IMR-90 (cell line): ENCODE data around the gene LAPTM5. TPM values are rescaled to one million over a fixed set of nuclear protein-coding genes. Genes with fewer than 3 reads are reported as not detected.

Experiments used
- ATAC-seq: fragments of 200-7000 bp; cut with Tn5 transposase; 2 replicates; pipeline ENCODE4 v1.9.1; 2020; ENCODE audit warnings: low read depth, mild to moderate bottlenecking, moderate library complexity
- BruUV-seq: library from RNA; stranded (reverse); fragments of 400-500 nt; replicated peaks from 2 replicates; lab custom pipeline; 2021; lab: Mats Ljungman, UMichigan
- CTCF ChIA-PET: fragments of 300-600 bp; formaldehyde crosslinking; extraction: SDS; loops from one replicate; lab custom pipeline; 2021; ENCODE audit warnings: antibody characterized with exemption; lab: Yijun Ruan, JAX
- POLR2A ChIA-PET: fragments of 300-600 bp; sonication (Branson Sonifier 250); formaldehyde crosslinking; loops from one replicate; lab custom pipeline; 2022; ENCODE audit warnings: antibody characterized with exemption; ENCODE audit not compliant: unreplicated experiment; lab: Charles Lee
- DNase-seq: peaks from one replicate; pipeline ENCODE4 v3.0.0; 2013
- H2AFZ ChIP-seq: replicated peaks from 2 replicates; pipeline ENCODE3; 2013; ENCODE audit warnings: low read length, mild to moderate bottlenecking; ENCODE audit not compliant: poor library complexity
- H2AK5ac ChIP-seq: 2 replicates; pipeline ENCODE4 v1.6.1; 2013; ENCODE audit warnings: low read depth, low read length, inconsistent platforms
- H2AK9ac ChIP-seq: replicated peaks from 2 replicates; pipeline ENCODE3; 2013; ENCODE audit warnings: mild to moderate bottlenecking, low read depth, low read length, moderate library complexity; ENCODE audit not compliant: poor library complexity
- H2BK120ac ChIP-seq: 2 replicates; pipeline ENCODE4 v1.6.1; 2013; ENCODE audit warnings: low read depth, low read length, inconsistent platforms
- H2BK15ac ChIP-seq: 3 replicates; pipeline ENCODE4 v1.6.1; 2013; ENCODE audit warnings: low read depth, low read length, inconsistent platforms
- H2BK20ac ChIP-seq: 2 replicates; pipeline ENCODE4 v1.6.1; 2013; ENCODE audit warnings: low read depth, mild to moderate bottlenecking, inconsistent platforms, low read length, moderate library complexity
- H2BK5ac ChIP-seq: 2 replicates; pipeline ENCODE4 v1.6.1; 2013; ENCODE audit warnings: mild to moderate bottlenecking, low read depth, low read length, inconsistent platforms; ENCODE audit not compliant: poor library complexity, severe bottlenecking
- H3K14ac ChIP-seq: replicated peaks from 2 replicates; pipeline ENCODE4 v1.6.1; 2013; ENCODE audit warnings: low read depth, low read length, inconsistent platforms
- H3K18ac ChIP-seq: 2 replicates; pipeline ENCODE4 v1.6.1; 2013; ENCODE audit warnings: low read depth, low read length, control low read depth
- H3K23ac ChIP-seq: 2 replicates; pipeline ENCODE4 v1.6.1; 2013; ENCODE audit warnings: low read depth, low read length, inconsistent platforms
- H3K27ac ChIP-seq: 2 replicates; pipeline ENCODE4 v1.5.1; 2013; ENCODE audit warnings: mild to moderate bottlenecking, control low read depth, low read length; ENCODE audit not compliant: insufficient read depth
- H3K27me3 ChIP-seq: 2 replicates; pipeline ENCODE4 v1.6.1; 2013; ENCODE audit warnings: low read length; ENCODE audit not compliant: control insufficient read depth, insufficient read depth
- H3K36me3 ChIP-seq: 2 replicates; pipeline ENCODE4 v1.6.1; 2013; ENCODE audit warnings: low read length, mixed read lengths; ENCODE audit not compliant: control insufficient read depth, insufficient read depth
- H3K4ac ChIP-seq: 2 replicates; pipeline ENCODE4 v1.6.1; 2013; ENCODE audit warnings: low read depth, low read length, inconsistent platforms
- H3K4me1 ChIP-seq: 2 replicates; pipeline ENCODE4 v1.6.1; 2013; ENCODE audit warnings: low read length, mixed read lengths; ENCODE audit not compliant: control insufficient read depth, insufficient read depth
- H3K4me2 ChIP-seq: 2 replicates; pipeline ENCODE4 v1.6.1; 2013; ENCODE audit warnings: low read depth, mild to moderate bottlenecking, control low read depth, low read length, moderate library complexity
- H3K4me3 ChIP-seq: 2 replicates; pipeline ENCODE4 v1.5.1; 2013; ENCODE audit warnings: low read depth, mild to moderate bottlenecking, control low read depth, low read length, moderate library complexity; ENCODE audit not compliant: insufficient read depth
- H3K56ac ChIP-seq: 2 replicates; pipeline ENCODE4 v1.6.1; 2013; ENCODE audit warnings: low read length, inconsistent platforms; ENCODE audit not compliant: insufficient read depth; ENCODE audit errors: extremely low read depth
- H3K79me1 ChIP-seq, 2 experiments: 2 replicates each; pipeline ENCODE4 v1.6.1; 2013; ENCODE audit warnings: low read length in 2 of 2, inconsistent platforms in 1 of 2, low read depth in 1 of 2
- H3K9ac ChIP-seq: 2 replicates; pipeline ENCODE4 v1.6.1; 2013; ENCODE audit warnings: low read depth, low read length, control low read depth
- H3K9me1 ChIP-seq: 2 replicates; pipeline ENCODE4 v1.6.1; 2013; ENCODE audit warnings: low read length, inconsistent platforms; ENCODE audit not compliant: insufficient read depth
- H3K9me3 ChIP-seq: 2 replicates; pipeline ENCODE4 v1.6.1; 2013; ENCODE audit warnings: low read length; ENCODE audit not compliant: control insufficient read depth, insufficient read depth
- H4K20me1 ChIP-seq: 2 replicates; pipeline ENCODE4 v1.6.1; 2013; ENCODE audit warnings: low read length, inconsistent platforms; ENCODE audit not compliant: insufficient read depth
- H4K5ac ChIP-seq: 2 replicates; pipeline ENCODE4 v1.6.1; 2013; ENCODE audit warnings: mild to moderate bottlenecking, low read depth, low read length, control low read depth
- H4K8ac ChIP-seq, 2 experiments: 2 replicates each; pipeline ENCODE4 v1.6.1; 2013; ENCODE audit warnings: low read depth in 2 of 2, low read length in 2 of 2, control low read depth in 1 of 2, inconsistent platforms in 1 of 2
- H4K91ac ChIP-seq: 2 replicates; pipeline ENCODE4 v1.6.1; 2013; ENCODE audit warnings: low read depth, low read length, inconsistent platforms; ENCODE audit not compliant: insufficient read depth
- MAFK ChIP-seq: IDR thresholded peaks from 2 replicates; pipeline ENCODE4 v1.6.1; 2012; ENCODE audit warnings: low read depth, low read length, improper control_type of control experiment
- MXI1 ChIP-seq: IDR thresholded peaks from 2 replicates; pipeline ENCODE4 v1.6.1; 2012; ENCODE audit warnings: low read depth, mild to moderate bottlenecking, low read length, moderate library complexity, borderline replicate concordance
- NFE2L2 ChIP-seq: fragments of 150-350 bp; IDR thresholded peaks from 2 replicates; pipeline ENCODE4 v1.6.1; 2016; ENCODE audit warnings: low read depth, mild to moderate bottlenecking, low read length
- RAD21 ChIP-seq: IDR thresholded peaks from 2 replicates; pipeline ENCODE4 v1.6.1; 2012; ENCODE audit warnings: low read length, improper control_type of control experiment
- RCOR1 ChIP-seq: IDR thresholded peaks from 2 replicates; pipeline ENCODE4 v1.6.1; 2012; ENCODE audit warnings: mild to moderate bottlenecking, low read length, improper control_type of control experiment; ENCODE audit not compliant: insufficient replicate concordance
- RFX5 ChIP-seq: IDR thresholded peaks from 2 replicates; pipeline ENCODE4 v1.8.0; 2012; ENCODE audit warnings: low read depth, mild to moderate bottlenecking, low read length, moderate library complexity
- SMC3 ChIP-seq: fragments of 150-350 bp; IDR thresholded peaks from 2 replicates; pipeline ENCODE4 v1.6.1; 2016; ENCODE audit warnings: low read depth, mild to moderate bottlenecking, antibody characterized with exemption, low read length, moderate library complexity
- USF2 ChIP-seq: fragments of 150-350 bp; IDR thresholded peaks from 2 replicates; pipeline ENCODE4 v1.6.1; 2017; ENCODE audit warnings: mild to moderate bottlenecking, antibody characterized with exemption, low read length, low read depth
- WGBS, 2 experiments: methylation state at CpG; one replicate each; pipeline versions ENCODE4 v1.1.5 to v1.1.7; 2013; ENCODE audit warnings: missing lambda C conversion rate in 2 of 2; ENCODE audit not compliant: insufficient read length in 1 of 2; ENCODE audit errors: extremely low coverage in 2 of 2; 5-methylcytosine and 5-hydroxymethylcytosine counted together
- dilution Hi-C: fragments of 300-500 bp; cut with HindIII; formaldehyde crosslinking; loops from one replicate; pipeline ENCODE4 v1.14.3; 2018; ENCODE audit warnings: low sequenced_read_pairs; ENCODE audit not compliant: unreplicated experiment
- in situ Hi-C: fragments of 300-500 bp; cut with MboI; formaldehyde crosslinking; loops from 3 replicates; pipeline ENCODE4 v1.14.3; 2019; ENCODE audit warnings: low sequenced_read_pairs, inconsistent platforms, mixed read lengths
- intact Hi-C: fragments of 100-400 bp; cut with micrococcal nuclease; formaldehyde crosslinking; loops from 2 replicates; pipeline ENCODE4 v1.10.0; 2022
- polyA plus RNA-seq, 3 experiments: library from polyadenylated mRNA; depleted of rRNA; stranded (reverse); fragments of >200 nt; gene quantifications; 2 replicates each; pipeline ENCODE4 v1.2.3, GENCODE V29; 2012; ENCODE audit warnings: low replicate concordance in 1 of 3
- total RNA-seq: library from RNA; depleted of rRNA; stranded (reverse); fragments of >200 nt; gene quantifications from 2 replicates; pipeline ENCODE4 v1.2.3, GENCODE V29; 2012

LAPTM5 gene
- total and polyA plus RNA-seq, 2 of the 4 experiments (the other 2 are of a cell fraction) = 0.09 TPM; not detected in 1

GRCh38 chr1:30789388-30790255 is 32.0 kb upstream of the LAPTM5 start:
- dilution Hi-C loops (no loop called here), intact Hi-C loops (no loop called here), in situ Hi-C loops (no loop called here)
- ATAC-seq = no peak
- WGBS, 2 experiments = no CpG with 5 or more reads among the region's 12 CpGs
- BruUV-seq = no TSS peak
- H2BK15ac ChIP-seq = no peak overlapping the region
- peaks cover 4% of the 10 kb centered on the region for H3K9me3 ChIP-seq
- no peak overlapping the region for H2AFZ ChIP-seq
- no peak overlapping the region for H3K9ac ChIP-seq
- ChIA-PET CTCF (interaction anchor here (0.6 to 1.9 kb wide), 2 partner anchors 122 to 760 kb away, joined by 3 to 5 read pairs; no protein-coding TSS in a partner anchor), POLR2A (no interaction called here)
- H3K23ac ChIP-seq = no peak overlapping the region
- no peak overlapping the region for H4K91ac ChIP-seq
- H4K20me1 ChIP-seq = no peaks in the 10 kb centered on the region; the same call in 1 of the 2 replicates
- H3K27me3 ChIP-seq = peaks cover 28% of the 10 kb centered on the region
- no peak overlapping the region for H2AK5ac ChIP-seq
- no peak overlapping the region for H3K18ac ChIP-seq
- no peaks in the 10 kb centered on the region for H3K4me1 ChIP-seq
- no peaks in the 10 kb centered on the region for H3K79me1 ChIP-seq
- no peak overlapping the region; the same call in 1 of the 2 replicates for H3K14ac ChIP-seq
- H2AK9ac ChIP-seq = no peak overlapping the region
- no peak overlapping the region for H4K5ac ChIP-seq
- DNase-seq = no peak
- no peak overlapping the region for H3K56ac ChIP-seq
- no peak overlapping the region for H4K8ac ChIP-seq
- no peak overlapping the region for H2BK120ac ChIP-seq
- H3K4me3 ChIP-seq = no peak overlapping the region
- H3K4me2 ChIP-seq = no peak overlapping the region
- H3K9me1 ChIP-seq = no peaks in the 10 kb centered on the region; the same call in 1 of the 2 replicates
- no peaks in the 10 kb centered on the region for H3K36me3 ChIP-seq
- H3K4ac ChIP-seq = no peak overlapping the region
- TF ChIP-seq RAD21 (no peak), MAFK (peak; percentile 88), MXI1 (no peak), NFE2L2 (no peak), USF2 (no peak), SMC3 (no peak), RFX5 (no peak), RCOR1 (no peak)
- no peak overlapping the region for H2BK5ac ChIP-seq
- H2BK20ac ChIP-seq = no peak overlapping the region
- no peak overlapping the region for H3K27ac ChIP-seq
